BJ (cell line): Measurements from ENCODE around the gene FBXO41. TPM values are rescaled to one million over a fixed set of nuclear protein-coding genes. Genes with fewer than 3 reads are reported as not detected.

ENCODE experiments used
- CTCF ChIA-PET: fragments of 350-600 bp; formaldehyde crosslinking; extraction: SDS; loops from one replicate; lab custom pipeline; 2021; ENCODE audit warnings: antibody characterized with exemption, inconsistent platforms; lab: Yijun Ruan, JAX
- POLR2A ChIA-PET: fragments of 300-600 bp; sonication (Branson Sonifier 250); formaldehyde crosslinking; extraction: SDS; loops from one replicate; lab custom pipeline; 2021; ENCODE audit warnings: antibody characterized with exemption; lab: Charles Lee
- DNase-seq: peaks from one replicate; pipeline ENCODE4 v3.0.0-alpha.2; 2011; ENCODE audit warnings: low read depth
- H3K27me3 ChIP-seq: 2 replicates; pipeline ENCODE4 v1.6.0; 2011; ENCODE audit warnings: low read length; ENCODE audit not compliant: control insufficient read depth, insufficient read depth
- H3K36me3 ChIP-seq: 2 replicates; pipeline ENCODE4 v1.5.1; 2011; ENCODE audit warnings: low read length; ENCODE audit not compliant: control insufficient read depth, insufficient read depth
- H3K4me3 ChIP-seq: 2 replicates; pipeline ENCODE4 v1.5.1; 2011; ENCODE audit warnings: low read depth, mild to moderate bottlenecking, control low read depth, low read length
- CTCF ChIP-seq: IDR thresholded peaks from 2 replicates; pipeline ENCODE4 v1.5.1; 2011; ENCODE audit warnings: low read depth, mild to moderate bottlenecking, control low read depth, inconsistent platforms, low read length, moderate library complexity; ENCODE audit not compliant: insufficient read depth
- polyA plus RNA-seq: library from polyadenylated mRNA; depleted of rRNA; stranded (reverse); fragments of >200 nt; gene quantifications from 2 replicates; pipeline ENCODE4 v1.2.3, GENCODE V29; 2011

FBXO41 gene
- polyA plus RNA-seq, 1 experiment, result 2.4 TPM

GRCh38 chr2:73217160-73217559, 67.1 kb downstream of the FBXO41 start:
- H3K36me3 ChIP-seq, result peaks cover 3% of the 10 kb centered on the region
- ChIA-PET POLR2A (no interaction called here), CTCF (interaction anchor here (0.6 to 2.1 kb wide), 3 partner anchors 40 to 323 kb away, joined by 3 to 7 read pairs (median 3); no protein-coding TSS in a partner anchor)
- no peak overlapping the region for H3K4me3 ChIP-seq
- no peak for DNase-seq
- no peak for TF ChIP-seq CTCF
- H3K27me3 ChIP-seq, result no peaks in the 10 kb centered on the region

- H3K36me3 ChIP-seq, result 0 out of 2 replicates have a peak, but pooled peaks cover 3% of the 10 kb centered on the region
- H3K27me3 ChIP-seq, result no peaks in the 10 kb centered on the region
- POLR2A ChIA-PET, result no interaction called here
- CTCF ChIA-PET, result interaction anchor here (1.2 to 1.3 kb wide), 2 partner anchors 14 to 20 kb away, joined by 3 to 4 read pairs; no protein-coding TSS in a partner anchor
- H3K4me3 ChIP-seq, result peak overlapping the region; percentile 84
- no peak for TF ChIP-seq CTCF
- no peak for DNase-seq
Measured at GRCh38 chr2:73215254-73215653, 69.0 kb downstream of the FBXO41 start.

- TF ChIP-seq CTCF, result no peak
- Histone ChIP-seq H3K36me3 (no peaks in the 10 kb centered on the region), H3K27me3 (peaks cover 3% of the 10 kb centered on the region; the same call in 1 of the 2 replicates), H3K4me3 (peak within 1 kb of the TSS; percentile 84)
- POLR2A ChIA-PET, result no interaction called here
- DNase-seq, result no peak
- CTCF ChIA-PET, result interaction anchor here (1.2 to 4.8 kb wide), 6 partner anchors 15 to 327 kb away, joined by 3 to 37 read pairs (median 10); partner anchors contain the start of gene SPR
Measured at GRCh38 chr2:73214120-73215035, 69.9 kb downstream of the FBXO41 start, which contains the start of gene SMYD5. Gene SMYD5 (plus strand): TSS chr2:73214245. CDS start chr2:73214267, 22 bp downstream.

- peak; percentile 35 for DNase-seq
- peak; percentile 98 for TF ChIP-seq CTCF
- POLR2A ChIA-PET, result no interaction called here
- CTCF ChIA-PET, result interaction anchor here (0.6 to 4.8 kb wide), 33 partner anchors 8 to 325 kb away, joined by 3 to 37 read pairs (median 3); partner anchors contain the start of genes CCT7, NOTO, PRADC1 and RAB11FIP5
- H3K27me3 ChIP-seq, result peaks cover 5% of the 10 kb centered on the region; the same call in 1 of the 2 replicates
- H3K4me3 ChIP-seq, result no peak overlapping the region
- H3K36me3 ChIP-seq, result no peaks in the 10 kb centered on the region
Measured at GRCh38 chr2:73212448-73213176, 71.7 kb downstream of the FBXO41 start.

- Histone ChIP-seq H3K36me3 (no peaks in the 10 kb centered on the region), H3K27me3 (peaks cover 6% of the 10 kb centered on the region), H3K4me3 (no peak overlapping the region)
- CTCF ChIA-PET, result interaction anchor here (0.6 to 4.8 kb wide), 27 partner anchors 8 to 352 kb away, joined by 3 to 37 read pairs (median 4); partner anchors contain the start of genes CCT7, NOTO, PRADC1 and RAB11FIP5
- DNase-seq, result no peak
- POLR2A ChIA-PET, result no interaction called here
- TF ChIP-seq CTCF, result no peak
Measured at GRCh38 chr2:73212098-73212447, 72.2 kb downstream of the FBXO41 start.
